WTC11 (cell line): Measurements from ENCODE around the gene C17orf107. TPM values are rescaled to one million over a fixed set of nuclear protein-coding genes. Genes with fewer than 3 reads are reported as not detected.

Experiments
- ATAC-seq: fragments of 200-7000 bp; cut with Tn5 transposase; 2 replicates; pipeline ENCODE4 v1.10.0; 2021; ENCODE audit warnings: mild to moderate bottlenecking, moderate library complexity
- CTCF ChIA-PET: fragments of 300-600 bp; sonication (Branson Sonifier 250); formaldehyde crosslinking; loops from one replicate; lab custom pipeline; 2021; ENCODE audit warnings: antibody characterized with exemption; lab: Charles Lee
- POLR2A ChIA-PET: fragments of 350-600 bp; sonication (Branson Sonifier 250); formaldehyde crosslinking; loops from one replicate; lab custom pipeline; 2021; ENCODE audit warnings: antibody characterized with exemption; lab: Charles Lee
- DNase-seq: peaks from one replicate; pipeline ENCODE4 v3.0.0; 2021; ENCODE audit warnings: low spot score
- H3K27ac Mint-ChIP-seq: 2 replicates; pipeline ENCODE4 v1.8.0; 2021; ENCODE audit warnings: mixed read lengths
- H3K27me3 Mint-ChIP-seq: 2 replicates; pipeline ENCODE4 v1.8.0; 2021; ENCODE audit warnings: low read depth, mild to moderate bottlenecking, moderate library complexity, mixed read lengths
- H3K36me3 Mint-ChIP-seq: 2 replicates; pipeline ENCODE4 v1.8.0; 2021; ENCODE audit warnings: mixed read lengths
- H3K4me1 Mint-ChIP-seq: 2 replicates; pipeline ENCODE4 v1.8.0; 2022; ENCODE audit warnings: mixed read lengths
- H3K4me3 Mint-ChIP-seq: 2 replicates; pipeline ENCODE4 v1.8.0; 2021; ENCODE audit warnings: mild to moderate bottlenecking, moderate library complexity, mixed read lengths
- H3K9me3 Mint-ChIP-seq: 2 replicates; pipeline ENCODE4 v1.8.0; 2021; ENCODE audit warnings: mixed read lengths
- CREM ChIP-seq: sonication (generic); formaldehyde crosslinking; IDR thresholded peaks from 2 replicates; pipeline ENCODE4 v1.8.1; 2022; ENCODE audit warnings: mild to moderate bottlenecking, missing genetic modification reagents, moderate library complexity
- ELF4 ChIP-seq: sonication (generic); formaldehyde crosslinking; IDR thresholded peaks from 2 replicates; pipeline ENCODE4 v1.8.1; 2022; ENCODE audit warnings: low read depth, mild to moderate bottlenecking, moderate library complexity, missing genetic modification reagents
- IRF1 ChIP-seq: sonication (generic); formaldehyde crosslinking; IDR thresholded peaks from 2 replicates; pipeline ENCODE4 v1.8.0; 2023; ENCODE audit warnings: missing genetic modification reagents
- JUN ChIP-seq: sonication (generic); formaldehyde crosslinking; IDR thresholded peaks from 2 replicates; pipeline ENCODE4 v1.8.0; 2023; ENCODE audit warnings: mild to moderate bottlenecking, missing genetic modification reagents
- NR2C2 ChIP-seq: sonication (generic); formaldehyde crosslinking; IDR thresholded peaks from 2 replicates; pipeline ENCODE4 v1.8.0; 2022; ENCODE audit warnings: mild to moderate bottlenecking, missing genetic modification reagents
- PREB ChIP-seq: sonication (generic); formaldehyde crosslinking; IDR thresholded peaks from 2 replicates; pipeline ENCODE4 v1.8.1; 2022; ENCODE audit warnings: mild to moderate bottlenecking, missing genetic modification reagents, moderate library complexity, borderline replicate concordance
- SMAD4 ChIP-seq: sonication (generic); formaldehyde crosslinking; IDR thresholded peaks from 2 replicates; pipeline ENCODE4 v1.8.0; 2022; ENCODE audit warnings: mild to moderate bottlenecking, missing genetic modification reagents
- SOX15 ChIP-seq: fragments of 250-450 bp; sonication (Bioruptor Pico); IDR thresholded peaks from 2 replicates; pipeline ENCODE4 v1.9.0; 2021; ENCODE audit warnings: mild to moderate bottlenecking
- total RNA-seq: library from RNA; stranded (reverse); gene quantifications from 3 replicates; pipeline ENCODE4 v1.2.3, GENCODE V29; 2021
- TF ChIP-seq, protein P1 (sequence below): sonication (generic); formaldehyde crosslinking; IDR thresholded peaks from 2 replicates; pipeline ENCODE4 v1.8.1; 2022; ENCODE audit warnings: low read depth, missing genetic modification reagents, borderline replicate concordance
- TF ChIP-seq, protein P2 (sequence below): fragments of 250-450 bp; sonication (Bioruptor Pico); IDR thresholded peaks from 2 replicates; pipeline ENCODE4 v1.8.0; 2021; ENCODE audit warnings: mild to moderate bottlenecking
- TF ChIP-seq, protein P3 (sequence below): sonication (generic); formaldehyde crosslinking; IDR thresholded peaks from 2 replicates; pipeline ENCODE4 v1.8.0; 2023; ENCODE audit warnings: missing genetic modification reagents, mild to moderate bottlenecking, borderline replicate concordance
- TF ChIP-seq, protein P4 (sequence below): fragments of 250-450 bp; sonication (Bioruptor Pico); IDR thresholded peaks from 2 replicates; pipeline ENCODE4 v1.9.0; 2021; ENCODE audit warnings: mild to moderate bottlenecking
- TF ChIP-seq, protein P5 (sequence below): sonication (generic); formaldehyde crosslinking; IDR thresholded peaks from 2 replicates; pipeline ENCODE4 v1.8.0; 2022; ENCODE audit warnings: mild to moderate bottlenecking, missing genetic modification reagents
- TF ChIP-seq, protein P6 (sequence below): fragments of 250-450 bp; sonication (Bioruptor Pico); conservative IDR thresholded peaks from 2 replicates; pipeline ENCODE4 v1.9.0; 2021; ENCODE audit warnings: mild to moderate bottlenecking

C17orf107 gene
- total RNA-seq, 1 experiment from 2014 or later, result 8.7 TPM

DNA sequence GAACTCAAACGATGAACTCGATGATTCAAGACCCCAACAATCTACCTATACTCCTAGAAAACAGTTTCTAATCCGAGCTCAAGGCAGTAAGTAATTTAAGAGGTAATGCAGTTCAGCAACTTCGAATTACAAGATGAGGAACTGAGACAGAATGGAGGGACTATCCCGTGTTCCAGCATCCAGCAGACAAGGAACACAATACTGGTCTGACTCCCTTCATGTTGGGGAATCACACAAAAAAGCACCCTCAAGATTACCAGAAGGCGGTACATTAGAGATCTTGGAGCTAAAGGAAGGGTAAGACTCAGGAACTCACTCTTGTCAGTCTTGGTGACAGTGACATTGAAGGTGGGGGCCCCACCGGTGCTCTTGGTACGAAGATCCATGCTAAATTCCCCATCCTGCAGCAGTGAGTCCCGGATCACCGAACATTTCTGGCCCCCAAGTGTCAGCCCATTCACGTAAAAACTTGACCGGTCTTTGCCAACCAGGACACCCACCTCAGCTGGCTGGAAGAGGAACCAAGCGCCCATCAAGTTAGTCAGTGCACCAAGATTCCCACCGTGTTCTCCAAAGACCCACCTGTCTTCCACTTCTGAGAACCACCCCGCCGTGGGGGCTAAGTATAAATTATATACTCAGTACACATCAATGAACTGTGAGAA, 47.1 kb downstream of the C17orf107 start:
- peak overlapping the region; percentile 91 for H3K4me3 Mint-ChIP-seq
- no peaks in the 10 kb centered on the region for H3K27me3 Mint-ChIP-seq
- no peak for DNase-seq
- ATAC-seq, result no peak
- peaks cover 36% of the 10 kb centered on the region for H3K4me1 Mint-ChIP-seq
- peak overlapping the region; percentile 97 for H3K27ac Mint-ChIP-seq
- POLR2A ChIA-PET, result interaction anchor here (0.6 to 3.5 kb wide), 4 partner anchors 19 to 152 kb away, joined by 3 to 45 read pairs (median 4); partner anchors contain the start of gene SPAG7
- H3K9me3 Mint-ChIP-seq, result no peaks in the 10 kb centered on the region
- CTCF ChIA-PET, result interaction anchor here (0.6 to 2.6 kb wide), 2 partner anchors 37 to 89 kb away, joined by 6 to 15 read pairs; partner anchors contain the start of gene SLC52A1
- peaks cover 43% of the 10 kb centered on the region for H3K36me3 Mint-ChIP-seq
- TF ChIP-seq, protein P1, sequence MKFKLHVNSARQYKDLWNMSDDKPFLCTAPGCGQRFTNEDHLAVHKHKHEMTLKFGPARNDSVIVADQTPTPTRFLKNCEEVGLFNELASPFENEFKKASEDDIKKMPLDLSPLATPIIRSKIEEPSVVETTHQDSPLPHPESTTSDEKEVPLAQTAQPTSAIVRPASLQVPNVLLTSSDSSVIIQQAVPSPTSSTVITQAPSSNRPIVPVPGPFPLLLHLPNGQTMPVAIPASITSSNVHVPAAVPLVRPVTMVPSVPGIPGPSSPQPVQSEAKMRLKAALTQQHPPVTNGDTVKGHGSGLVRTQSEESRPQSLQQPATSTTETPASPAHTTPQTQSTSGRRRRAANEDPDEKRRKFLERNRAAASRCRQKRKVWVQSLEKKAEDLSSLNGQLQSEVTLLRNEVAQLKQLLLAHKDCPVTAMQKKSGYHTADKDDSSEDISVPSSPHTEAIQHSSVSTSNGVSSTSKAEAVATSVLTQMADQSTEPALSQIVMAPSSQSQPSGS (CRISPR knock-in tag), result no peak
- TF ChIP-seq SMAD4, result no peak
- TF ChIP-seq ELF4 (CRISPR knock-in tag), result no peak
- no peak for TF ChIP-seq SOX15 (CRISPR knock-in tag)
- no peak for TF ChIP-seq NR2C2 (CRISPR knock-in tag)
- TF ChIP-seq, protein P2, sequence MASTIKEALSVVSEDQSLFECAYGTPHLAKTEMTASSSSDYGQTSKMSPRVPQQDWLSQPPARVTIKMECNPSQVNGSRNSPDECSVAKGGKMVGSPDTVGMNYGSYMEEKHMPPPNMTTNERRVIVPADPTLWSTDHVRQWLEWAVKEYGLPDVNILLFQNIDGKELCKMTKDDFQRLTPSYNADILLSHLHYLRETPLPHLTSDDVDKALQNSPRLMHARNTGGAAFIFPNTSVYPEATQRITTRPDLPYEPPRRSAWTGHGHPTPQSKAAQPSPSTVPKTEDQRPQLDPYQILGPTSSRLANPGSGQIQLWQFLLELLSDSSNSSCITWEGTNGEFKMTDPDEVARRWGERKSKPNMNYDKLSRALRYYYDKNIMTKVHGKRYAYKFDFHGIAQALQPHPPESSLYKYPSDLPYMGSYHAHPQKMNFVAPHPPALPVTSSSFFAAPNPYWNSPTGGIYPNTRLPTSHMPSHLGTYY (CRISPR knock-in tag), result no peak

- CTCF ChIA-PET, result interaction anchor here (0.6 to 2.6 kb wide), 3 partner anchors 38 to 88 kb away, joined by 6 to 15 read pairs (median 6); partner anchors contain the start of gene SLC52A1
- no peak for ATAC-seq
- TF ChIP-seq, protein P3, sequence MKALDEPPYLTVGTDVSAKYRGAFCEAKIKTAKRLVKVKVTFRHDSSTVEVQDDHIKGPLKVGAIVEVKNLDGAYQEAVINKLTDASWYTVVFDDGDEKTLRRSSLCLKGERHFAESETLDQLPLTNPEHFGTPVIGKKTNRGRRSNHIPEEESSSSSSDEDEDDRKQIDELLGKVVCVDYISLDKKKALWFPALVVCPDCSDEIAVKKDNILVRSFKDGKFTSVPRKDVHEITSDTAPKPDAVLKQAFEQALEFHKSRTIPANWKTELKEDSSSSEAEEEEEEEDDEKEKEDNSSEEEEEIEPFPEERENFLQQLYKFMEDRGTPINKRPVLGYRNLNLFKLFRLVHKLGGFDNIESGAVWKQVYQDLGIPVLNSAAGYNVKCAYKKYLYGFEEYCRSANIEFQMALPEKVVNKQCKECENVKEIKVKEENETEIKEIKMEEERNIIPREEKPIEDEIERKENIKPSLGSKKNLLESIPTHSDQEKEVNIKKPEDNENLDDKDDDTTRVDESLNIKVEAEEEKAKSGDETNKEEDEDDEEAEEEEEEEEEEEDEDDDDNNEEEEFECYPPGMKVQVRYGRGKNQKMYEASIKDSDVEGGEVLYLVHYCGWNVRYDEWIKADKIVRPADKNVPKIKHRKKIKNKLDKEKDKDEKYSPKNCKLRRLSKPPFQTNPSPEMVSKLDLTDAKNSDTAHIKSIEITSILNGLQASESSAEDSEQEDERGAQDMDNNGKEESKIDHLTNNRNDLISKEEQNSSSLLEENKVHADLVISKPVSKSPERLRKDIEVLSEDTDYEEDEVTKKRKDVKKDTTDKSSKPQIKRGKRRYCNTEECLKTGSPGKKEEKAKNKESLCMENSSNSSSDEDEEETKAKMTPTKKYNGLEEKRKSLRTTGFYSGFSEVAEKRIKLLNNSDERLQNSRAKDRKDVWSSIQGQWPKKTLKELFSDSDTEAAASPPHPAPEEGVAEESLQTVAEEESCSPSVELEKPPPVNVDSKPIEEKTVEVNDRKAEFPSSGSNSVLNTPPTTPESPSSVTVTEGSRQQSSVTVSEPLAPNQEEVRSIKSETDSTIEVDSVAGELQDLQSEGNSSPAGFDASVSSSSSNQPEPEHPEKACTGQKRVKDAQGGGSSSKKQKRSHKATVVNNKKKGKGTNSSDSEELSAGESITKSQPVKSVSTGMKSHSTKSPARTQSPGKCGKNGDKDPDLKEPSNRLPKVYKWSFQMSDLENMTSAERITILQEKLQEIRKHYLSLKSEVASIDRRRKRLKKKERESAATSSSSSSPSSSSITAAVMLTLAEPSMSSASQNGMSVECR (CRISPR knock-in tag), result no peak
- TF ChIP-seq, protein P4, sequence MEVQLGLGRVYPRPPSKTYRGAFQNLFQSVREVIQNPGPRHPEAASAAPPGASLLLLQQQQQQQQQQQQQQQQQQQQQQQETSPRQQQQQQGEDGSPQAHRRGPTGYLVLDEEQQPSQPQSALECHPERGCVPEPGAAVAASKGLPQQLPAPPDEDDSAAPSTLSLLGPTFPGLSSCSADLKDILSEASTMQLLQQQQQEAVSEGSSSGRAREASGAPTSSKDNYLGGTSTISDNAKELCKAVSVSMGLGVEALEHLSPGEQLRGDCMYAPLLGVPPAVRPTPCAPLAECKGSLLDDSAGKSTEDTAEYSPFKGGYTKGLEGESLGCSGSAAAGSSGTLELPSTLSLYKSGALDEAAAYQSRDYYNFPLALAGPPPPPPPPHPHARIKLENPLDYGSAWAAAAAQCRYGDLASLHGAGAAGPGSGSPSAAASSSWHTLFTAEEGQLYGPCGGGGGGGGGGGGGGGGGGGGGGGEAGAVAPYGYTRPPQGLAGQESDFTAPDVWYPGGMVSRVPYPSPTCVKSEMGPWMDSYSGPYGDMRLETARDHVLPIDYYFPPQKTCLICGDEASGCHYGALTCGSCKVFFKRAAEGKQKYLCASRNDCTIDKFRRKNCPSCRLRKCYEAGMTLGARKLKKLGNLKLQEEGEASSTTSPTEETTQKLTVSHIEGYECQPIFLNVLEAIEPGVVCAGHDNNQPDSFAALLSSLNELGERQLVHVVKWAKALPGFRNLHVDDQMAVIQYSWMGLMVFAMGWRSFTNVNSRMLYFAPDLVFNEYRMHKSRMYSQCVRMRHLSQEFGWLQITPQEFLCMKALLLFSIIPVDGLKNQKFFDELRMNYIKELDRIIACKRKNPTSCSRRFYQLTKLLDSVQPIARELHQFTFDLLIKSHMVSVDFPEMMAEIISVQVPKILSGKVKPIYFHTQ (CRISPR knock-in tag), result no peak
- TF ChIP-seq CREM (CRISPR knock-in tag), result no peak
- TF ChIP-seq PREB, result no peak
- TF ChIP-seq, protein P5, sequence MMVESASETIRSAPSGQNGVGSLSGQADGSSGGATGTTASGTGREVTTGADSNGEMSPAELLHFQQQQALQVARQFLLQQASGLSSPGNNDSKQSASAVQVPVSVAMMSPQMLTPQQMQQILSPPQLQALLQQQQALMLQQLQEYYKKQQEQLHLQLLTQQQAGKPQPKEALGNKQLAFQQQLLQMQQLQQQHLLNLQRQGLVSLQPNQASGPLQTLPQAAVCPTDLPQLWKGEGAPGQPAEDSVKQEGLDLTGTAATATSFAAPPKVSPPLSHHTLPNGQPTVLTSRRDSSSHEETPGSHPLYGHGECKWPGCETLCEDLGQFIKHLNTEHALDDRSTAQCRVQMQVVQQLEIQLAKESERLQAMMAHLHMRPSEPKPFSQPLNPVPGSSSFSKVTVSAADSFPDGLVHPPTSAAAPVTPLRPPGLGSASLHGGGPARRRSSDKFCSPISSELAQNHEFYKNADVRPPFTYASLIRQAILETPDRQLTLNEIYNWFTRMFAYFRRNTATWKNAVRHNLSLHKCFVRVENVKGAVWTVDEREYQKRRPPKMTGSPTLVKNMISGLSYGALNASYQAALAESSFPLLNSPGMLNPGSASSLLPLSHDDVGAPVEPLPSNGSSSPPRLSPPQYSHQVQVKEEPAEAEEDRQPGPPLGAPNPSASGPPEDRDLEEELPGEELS (CRISPR knock-in tag), result no peak
- TF ChIP-seq JUN, result no peak
- TF ChIP-seq, protein P6, sequence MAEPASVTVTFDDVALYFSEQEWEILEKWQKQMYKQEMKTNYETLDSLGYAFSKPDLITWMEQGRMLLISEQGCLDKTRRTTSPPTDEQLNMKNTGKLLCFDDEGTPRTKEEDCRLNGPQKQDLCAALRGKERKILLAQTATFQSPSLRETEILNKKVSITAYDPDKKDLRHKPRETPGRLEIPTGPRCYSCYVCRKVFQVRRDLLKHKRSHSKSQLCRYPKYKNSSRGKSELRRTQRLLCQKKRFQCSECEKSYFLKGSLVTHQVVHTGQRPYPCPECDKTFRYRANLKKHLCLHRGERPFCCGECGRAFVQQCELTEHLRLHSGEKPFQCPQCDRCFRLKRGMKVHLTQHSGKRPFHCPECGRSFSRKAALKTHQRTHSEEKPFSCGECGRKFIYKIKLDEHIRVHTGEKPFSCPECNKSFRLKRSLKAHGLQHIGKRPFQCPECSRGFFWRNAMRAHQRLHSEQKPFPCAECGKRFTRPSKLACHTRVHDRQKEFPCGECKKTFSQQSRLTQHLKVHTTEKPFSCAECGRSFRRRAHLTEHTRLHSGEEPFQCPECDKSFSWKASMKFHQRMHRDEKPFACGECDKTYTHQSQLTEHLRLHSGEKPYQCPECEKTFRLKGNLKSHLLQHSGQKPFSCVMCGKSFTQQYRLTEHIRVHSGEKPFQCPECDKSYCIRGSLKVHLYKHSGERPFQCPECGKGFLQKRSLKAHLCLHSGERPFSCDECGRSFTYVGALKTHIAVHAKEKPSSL (CRISPR knock-in tag), result no peak
- no peak for TF ChIP-seq IRF1 (CRISPR knock-in tag)
Measured at GRCh38 chr17:4947010-4947410, 47.7 kb downstream of the C17orf107 start.

More at GRCh38 chr17:4947010-4947410, 47.7 kb downstream of the C17orf107 start:
- no peak for DNase-seq
- POLR2A ChIA-PET, result interaction anchor here (0.7 to 3.5 kb wide), 3 partner anchors 18 to 520 kb away, joined by 3 to 45 read pairs (median 4); partner anchors contain the start of gene SPAG7
- H3K4me3 Mint-ChIP-seq, result peak overlapping the region; percentile 91
- peaks cover 39% of the 10 kb centered on the region for H3K36me3 Mint-ChIP-seq
- peaks cover 38% of the 10 kb centered on the region for H3K4me1 Mint-ChIP-seq
- H3K27me3 Mint-ChIP-seq, result no peaks in the 10 kb centered on the region
- no peaks in the 10 kb centered on the region for H3K9me3 Mint-ChIP-seq
- peak overlapping the region; percentile 97 for H3K27ac Mint-ChIP-seq
